Kidney (tissue), 14 donors: ENCODE measurements around the gene PNLDC1. TPM values are rescaled to one million over a fixed set of nuclear protein-coding genes. Genes with fewer than 3 reads are reported as not detected.

Experiments
- DNase-seq, 5 donors: peaks; one replicate each; pipeline ENCODE4 v3.0.0-alpha.2; 2013 to 2020
- FAIRE-seq: peaks from 2 replicates; lab custom pipeline; 2012; peaks lifted over from hg19 to GRCh38; lab: Jason Lieb, UNC
- H3K27ac ChIP-seq, 2 donors: one replicate each; pipeline ENCODE4 v1.7.0; 2013; ENCODE audit warnings: low read depth in 2 of 2, low read length in 2 of 2, inconsistent platforms in 1 of 2
- H3K27me3 ChIP-seq: one replicate; pipeline ENCODE4 v1.7.1; 2013; ENCODE audit warnings: low read length, inconsistent platforms; ENCODE audit not compliant: control insufficient read depth, insufficient read depth
- H3K36me3 ChIP-seq, 3 donors: one replicate each; pipeline versions ENCODE4 v1.7.0 to v1.7.1; 2013; ENCODE audit warnings: low read length in 3 of 3, control low read depth in 1 of 3, inconsistent platforms in 1 of 3; ENCODE audit not compliant: insufficient read depth in 3 of 3, control insufficient read depth in 2 of 3
- H3K4me1 ChIP-seq, 3 donors: one replicate each; pipeline versions ENCODE4 v1.7.0 to v1.7.1; 2013; ENCODE audit warnings: low read length in 3 of 3, inconsistent platforms in 1 of 3, low read depth in 1 of 3; ENCODE audit not compliant: control insufficient read depth in 2 of 3, insufficient read depth in 2 of 3
- H3K4me3 ChIP-seq, 3 donors: one replicate each; pipeline versions ENCODE4 v1.7.0 to v1.8.1; 2013; ENCODE audit warnings: low read length in 3 of 3, control low read depth in 1 of 3, inconsistent platforms in 1 of 3
- H3K9ac ChIP-seq, 3 donors: one replicate each; pipeline versions ENCODE4 v1.7.0 to v1.7.1; 2013; ENCODE audit warnings: low read length in 3 of 3, control low read depth in 1 of 3, inconsistent platforms in 1 of 3
- H3K9me3 ChIP-seq, 3 donors: one replicate each; pipeline versions ENCODE4 v1.7.0 to v1.7.1; 2013; ENCODE audit warnings: low read length in 3 of 3, control low read depth in 1 of 3, inconsistent platforms in 1 of 3; ENCODE audit not compliant: control insufficient read depth in 2 of 3, insufficient read depth in 1 of 3
- CTCF ChIP-seq: IDR thresholded peaks from 3 replicates; pipeline ENCODE4 v1.5.1; 2012; ENCODE audit warnings: mild to moderate bottlenecking, moderate library complexity, borderline replicate concordance; ENCODE audit not compliant: insufficient read depth; ENCODE audit errors: extremely low read depth
- intact Hi-C: fragments of 100-400 bp; cut with DNase I; formaldehyde crosslinking; loops from one replicate; pipeline ENCODE4 v1.11.1; 2022
- polyA plus RNA-seq: library from polyadenylated mRNA; stranded (reverse); fragments of 350-450 nt; fragmentation: Illumina TruSeq; extraction: RNeasy Lipid Tissue Mini Kit (QIAGEN cat#74804); gene quantifications from one replicate; pipeline ENCODE4 v1.2.3, GENCODE V29; 2014; ENCODE audit warnings: low read depth, low replicate concordance; ENCODE audit not compliant: insufficient read depth
- total RNA-seq: library from RNA; stranded (reverse); fragmentation: NEBNext Ultra II Directional; extraction: Animal tissue kit (Norgen Biotek cat#: 25700); gene quantifications from one replicate; pipeline ENCODE4 v1.2.1, GENCODE V29; 2021
- donor health status: control.
- donor health status: control.
- donor health status: control.
- donor health status: control.
- donor health status: control.
- donor health status: DM: yes; HTN: yes; CAD: no.
- donor health status: Normal renal cell carcinoma (clear cell type).

Gene PNLDC1
- total and polyA plus RNA-seq, 2 donors from 2014 or later, result 0.34 TPM; not detected in 1

GRCh38 chr6:159852877-159853276 is 52.8 kb downstream of the PNLDC1 start:
- no peaks in the 10 kb centered on the region for H3K27me3 ChIP-seq
- H3K9ac ChIP-seq, result no peak overlapping the region
- no peaks in the 10 kb centered on the region for H3K9me3 ChIP-seq
- FAIRE-seq (peak; percentile 68), DNase-seq (peak in 2 of 5 donors; percentile 11 to 26)
- intact Hi-C loops, result no loop called here
- TF ChIP-seq CTCF, result no peak
- H3K36me3 ChIP-seq, result no peaks in the 10 kb centered on the region
- no peak overlapping the region for H3K27ac ChIP-seq
- no peaks in the 10 kb centered on the region for H3K4me1 ChIP-seq
- H3K4me3 ChIP-seq, result no peak overlapping the region

- FAIRE-seq (no peak), DNase-seq (no peak)
- no peaks in the 10 kb centered on the region for H3K27me3 ChIP-seq
- H3K9me3 ChIP-seq, result no peaks in the 10 kb centered on the region
- H3K4me1 ChIP-seq, result no peaks in the 10 kb centered on the region
- intact Hi-C loops, result no loop called here
- H3K36me3 ChIP-seq, result no peaks in the 10 kb centered on the region
- H3K9ac ChIP-seq, result no peak overlapping the region
- no peak overlapping the region for H3K27ac ChIP-seq
- H3K4me3 ChIP-seq, result no peak overlapping the region
- no peak for TF ChIP-seq CTCF
These were observed 53.7 kb downstream of the PNLDC1 start for GRCh38 chr6:159853754-159854153.

DNA sequence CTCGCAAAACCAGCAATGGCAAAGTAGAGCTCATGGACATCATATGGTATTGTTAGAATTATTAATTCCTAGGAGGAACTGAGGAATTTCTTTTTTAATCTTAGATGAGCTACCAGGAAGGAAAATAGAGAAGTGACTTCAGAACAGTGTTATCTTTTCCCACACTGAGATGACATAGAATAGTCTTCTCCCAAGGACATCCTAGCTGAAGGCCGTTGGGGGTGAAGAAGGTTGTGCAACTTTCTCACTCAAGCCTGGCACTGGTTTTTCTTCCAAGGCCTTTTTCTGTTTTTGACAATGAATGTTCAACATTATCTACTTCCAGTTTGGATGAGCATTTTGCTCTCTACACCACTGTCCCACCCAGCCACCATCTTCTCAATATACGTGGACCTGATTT is 54.9 kb downstream of the PNLDC1 start:
- no peak overlapping the region for H3K9ac ChIP-seq
- H3K36me3 ChIP-seq, result no peaks in the 10 kb centered on the region
- no peaks in the 10 kb centered on the region for H3K4me1 ChIP-seq
- no peak overlapping the region for H3K27ac ChIP-seq
- intact Hi-C loops, result no loop called here
- H3K4me3 ChIP-seq, result no peak overlapping the region
- no peaks in the 10 kb centered on the region for H3K9me3 ChIP-seq
- no peaks in the 10 kb centered on the region for H3K27me3 ChIP-seq
- DNase-seq (no peak), FAIRE-seq (no peak)
- no peak for TF ChIP-seq CTCF

DNA sequence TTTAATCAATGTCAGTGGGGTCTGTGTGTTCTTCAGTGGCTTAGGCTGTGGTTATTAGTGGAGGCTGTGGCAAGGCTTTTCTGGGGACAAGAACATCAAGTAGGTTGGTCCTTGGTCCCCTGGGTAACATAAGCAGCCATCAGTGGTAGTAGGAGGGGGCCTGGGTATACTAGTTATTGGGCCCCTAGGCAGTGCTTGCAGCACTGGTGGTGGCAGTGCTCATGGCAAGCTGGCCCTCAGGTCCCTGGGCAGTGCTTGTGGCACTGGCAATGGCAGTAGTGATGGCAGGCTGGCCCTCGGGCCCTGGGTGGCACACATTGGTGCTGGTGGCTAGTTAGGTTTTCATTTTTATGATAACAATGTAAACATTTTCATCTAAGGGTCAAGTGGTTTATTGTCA is 58.2 kb downstream of the PNLDC1 start:
- no peak for FAIRE-seq
- Histone ChIP-seq H3K27me3 (no peaks in the 10 kb centered on the region), H3K4me3 (no peak overlapping the region), H3K9me3 (no peaks in the 10 kb centered on the region), H3K27ac (no peak overlapping the region), H3K4me1 (no peaks in the 10 kb centered on the region), H3K36me3 (no peaks in the 10 kb centered on the region), H3K9ac (no peak overlapping the region)
- DNase-seq, result no peak
- no peak for TF ChIP-seq CTCF
- intact Hi-C loops, result no loop called here
